ENCODE measurements around the gene NTRK2.

Gene NTRK2

DNA sequence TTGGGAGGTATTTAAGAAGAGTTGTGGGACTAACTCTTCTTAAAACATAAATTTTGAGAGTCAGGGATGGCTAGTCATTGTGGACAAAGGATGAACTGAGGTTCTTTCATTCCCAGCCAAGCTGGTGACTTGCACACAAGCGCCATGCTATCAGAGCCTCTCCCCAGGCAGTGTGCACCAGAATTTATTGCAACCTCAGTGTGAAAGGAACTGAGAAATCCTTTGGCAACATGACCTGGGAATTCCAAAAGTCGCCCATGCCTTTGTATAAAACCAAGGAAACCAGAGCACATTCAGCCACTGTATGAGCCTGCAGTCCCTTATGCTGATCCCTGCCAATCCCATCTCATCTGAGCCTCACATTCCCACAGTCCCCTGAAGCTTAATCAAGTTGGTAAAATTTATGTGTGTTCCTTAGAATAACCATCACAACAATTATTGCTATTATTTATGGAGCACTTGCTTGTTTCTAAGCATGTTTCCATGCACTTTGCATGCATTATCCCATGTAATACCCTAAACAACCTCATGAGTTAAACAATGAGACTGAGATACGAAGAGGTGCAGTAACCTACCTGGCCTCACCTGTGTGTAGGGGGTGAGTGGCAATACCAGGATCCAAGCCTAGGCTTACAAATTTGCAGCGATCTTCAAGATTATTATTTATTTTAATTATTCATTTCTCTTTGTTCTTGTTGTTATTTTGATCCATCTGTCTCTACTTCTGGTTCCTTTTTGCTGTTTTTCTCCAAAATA lies 116.4 kb downstream of the NTRK2 start:
- no peak for DNase-seq

- DNase-seq = no peak
These were observed 119.4 kb downstream of the NTRK2 start for GRCh38 chr9:84788803-84789462.

- no peak for DNase-seq
These were observed 119.9 kb downstream of the NTRK2 start for GRCh38 chr9:84789463-84789830.

GRCh38 chr9:84791643-84792042 lies 122.1 kb downstream of the NTRK2 start:
- no peak for DNase-seq

DNA sequence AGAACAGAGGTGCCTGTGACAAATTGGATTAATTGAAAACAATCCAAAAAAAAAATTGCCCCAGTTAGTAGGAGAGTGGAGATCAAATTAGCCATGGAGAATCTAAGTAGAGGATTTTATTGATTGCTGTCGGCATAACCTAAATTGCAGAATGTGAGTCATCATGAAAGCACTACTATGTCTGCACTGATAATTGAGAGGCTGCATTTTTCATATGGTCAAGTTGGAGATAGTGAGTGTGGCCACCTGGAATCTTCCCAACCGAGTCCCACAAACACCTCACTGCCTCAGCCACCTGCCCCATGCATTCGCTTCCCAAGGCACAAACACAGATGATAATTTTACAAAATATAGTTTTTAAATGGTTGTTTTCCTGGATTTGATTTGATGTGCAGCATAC lies 123.7 kb downstream of the NTRK2 start:
- no peak for DNase-seq

GRCh38 chr9:84794981-84795637 lies 125.6 kb downstream of the NTRK2 start:
- no peak for DNase-seq

DNA sequence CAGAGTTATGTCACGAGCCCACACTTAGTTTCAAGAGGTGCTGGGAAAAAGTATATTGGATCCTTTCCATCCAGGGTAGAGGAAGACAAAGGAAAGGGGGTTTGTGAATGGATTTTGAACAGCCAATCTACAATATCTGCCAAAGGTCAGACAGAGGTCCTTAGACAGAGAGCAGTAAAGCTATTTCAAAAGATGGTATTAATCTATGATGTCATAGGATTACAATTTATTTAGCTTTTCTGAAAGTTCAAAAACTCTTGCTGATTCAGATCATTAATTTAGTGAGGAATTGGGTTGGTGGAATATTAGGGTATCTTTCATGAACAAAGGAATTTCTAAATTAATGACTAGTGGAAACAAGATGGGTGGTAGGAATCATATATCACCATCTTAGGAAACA lies 126.9 kb downstream of the NTRK2 start:
- no peak for DNase-seq

- DNase-seq = no peak
These were observed 129.7 kb downstream of the NTRK2 start for GRCh38 chr9:84799251-84799650.

DNA sequence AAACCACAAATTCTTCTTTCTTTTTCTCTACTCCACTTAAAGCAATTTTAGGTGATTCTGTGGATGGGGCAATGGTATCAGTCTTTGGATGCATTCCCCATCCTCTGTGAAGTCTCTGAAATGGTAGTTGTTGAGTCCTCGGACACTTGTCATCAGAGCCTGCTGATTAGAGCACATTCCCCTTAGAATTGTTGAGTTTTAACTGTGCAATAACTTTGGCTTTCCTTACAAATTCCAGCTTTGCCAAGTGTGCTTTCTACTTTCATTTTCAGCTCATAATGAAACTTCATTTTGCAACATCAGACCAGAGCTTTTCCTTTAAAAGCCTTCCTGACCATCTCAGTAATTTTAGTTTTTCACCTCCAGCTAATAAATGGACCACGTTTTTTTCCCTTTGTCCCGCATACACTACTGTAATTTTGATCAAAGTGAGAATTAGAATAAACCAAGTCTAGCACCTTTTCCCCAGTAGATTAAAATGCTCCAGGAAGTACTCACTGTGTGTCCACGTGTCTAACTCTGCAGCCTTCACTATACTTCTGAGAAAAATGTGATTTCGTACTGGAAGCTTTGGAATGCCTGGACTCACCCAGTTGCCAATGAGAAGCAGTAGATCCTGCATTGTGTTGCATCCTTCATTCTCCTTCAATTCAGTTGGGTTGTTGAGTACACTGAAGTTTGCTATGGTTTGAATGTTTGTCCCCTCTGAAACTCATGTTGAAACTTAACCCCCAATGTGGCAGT lies 135.6 kb downstream of the NTRK2 start:
- DNase-seq = no peak

DNA sequence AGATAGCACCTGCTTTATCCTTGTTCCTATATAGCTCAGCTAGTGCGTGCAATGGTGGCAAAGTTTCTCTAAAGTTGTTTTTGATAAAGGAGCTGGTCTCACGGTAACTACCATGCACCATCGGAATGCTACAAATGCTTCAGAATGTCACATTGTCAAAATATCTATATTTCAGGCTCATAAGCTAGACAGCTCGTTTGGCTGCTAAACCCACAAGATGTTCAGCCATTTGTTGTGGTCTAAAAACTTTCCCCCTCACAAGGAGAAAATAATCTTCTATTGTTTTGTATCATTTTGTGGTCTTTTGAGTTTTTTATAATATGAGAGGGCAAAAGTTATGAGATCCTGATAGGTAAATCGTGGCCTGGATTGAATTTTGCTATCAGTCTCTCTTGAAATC lies 137.9 kb downstream of the NTRK2 start:
- DNase-seq = no peak

DNA sequence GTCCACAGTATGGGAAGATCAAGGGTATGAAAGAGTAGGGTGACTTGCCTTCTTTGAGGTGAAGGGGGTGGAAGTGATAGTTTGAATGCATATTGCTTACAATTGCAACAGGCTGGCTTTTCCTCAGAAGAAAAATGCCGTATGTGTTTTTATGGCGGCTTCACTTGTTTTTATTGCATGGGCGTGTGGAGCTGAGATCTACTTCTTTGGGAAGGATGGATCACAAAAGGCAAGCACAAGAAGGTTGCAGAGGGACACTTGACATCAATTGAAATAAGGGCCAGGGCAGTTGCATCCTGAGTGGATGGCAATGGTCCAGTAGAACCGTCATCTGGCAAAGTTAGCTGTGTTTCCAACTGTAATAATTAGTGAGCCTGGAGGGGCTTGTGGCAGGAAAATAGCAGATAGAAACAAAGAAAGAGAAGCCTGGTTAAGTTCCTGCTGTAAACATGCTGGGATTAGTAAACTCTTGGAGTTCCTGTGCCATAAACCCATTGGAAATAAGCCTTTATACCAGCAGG lies 138.4 kb downstream of the NTRK2 start:
- no peak for DNase-seq

GRCh38 chr9:84808416-84808815 lies 138.9 kb downstream of the NTRK2 start:
- DNase-seq = no peak

- DNase-seq = no peak
These were observed 141.7 kb downstream of the NTRK2 start for GRCh38 chr9:84811072-84811750.

- DNase-seq = no peak
These were observed 142.2 kb downstream of the NTRK2 start for GRCh38 chr9:84811751-84812074.

- DNase-seq = no peak
These were observed 142.8 kb downstream of the NTRK2 start for GRCh38 chr9:84812355-84812754.

DNA sequence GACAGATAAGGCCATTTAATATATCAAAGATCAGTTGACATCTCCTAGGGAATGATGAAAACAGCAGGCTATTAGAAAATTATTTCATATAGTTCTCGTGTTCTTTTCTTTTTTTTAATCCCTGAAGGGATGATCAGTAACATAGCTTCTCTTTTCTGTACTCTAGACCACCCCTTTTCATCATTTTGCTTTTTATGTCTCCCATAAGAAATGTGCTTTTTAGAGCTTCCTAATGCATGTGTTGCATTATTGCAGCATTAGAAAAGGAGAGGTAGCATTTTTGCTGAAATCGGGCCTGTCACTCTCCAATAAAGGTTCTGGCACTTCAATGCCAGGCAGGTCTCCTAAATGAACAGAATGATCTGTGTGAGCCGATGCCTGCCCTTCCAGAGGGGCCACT lies 143.3 kb downstream of the NTRK2 start:
- no peak for DNase-seq

- no peak for DNase-seq
These were observed 146.0 kb downstream of the NTRK2 start for GRCh38 chr9:84815554-84815953.

GRCh38 chr9:84817038-84817437 lies 147.5 kb downstream of the NTRK2 start:
- no peak for DNase-seq

DNA sequence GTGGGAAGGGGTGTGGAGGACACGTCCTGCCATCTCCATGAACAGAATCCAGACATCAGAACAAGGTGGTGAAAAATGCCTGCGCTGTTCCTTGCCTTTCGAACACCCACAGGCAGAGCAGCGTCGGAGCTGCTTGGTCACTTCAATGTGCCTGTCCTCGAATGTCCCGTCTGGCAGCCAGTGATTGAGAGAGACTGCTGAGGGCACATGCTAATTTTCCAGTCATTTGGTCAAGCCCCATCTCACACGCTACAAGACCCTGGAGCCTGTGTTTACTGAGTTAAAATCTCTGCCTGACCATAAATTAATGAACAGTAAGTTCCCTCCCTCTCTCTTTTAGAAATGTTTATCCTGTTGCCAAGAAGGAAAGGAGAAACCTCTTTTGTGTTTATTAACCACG lies 149.3 kb downstream of the NTRK2 start:
- DNase-seq = no peak

GRCh38 chr9:84819491-84819991 lies 150.0 kb downstream of the NTRK2 start:
- DNase-seq = no peak

DNA sequence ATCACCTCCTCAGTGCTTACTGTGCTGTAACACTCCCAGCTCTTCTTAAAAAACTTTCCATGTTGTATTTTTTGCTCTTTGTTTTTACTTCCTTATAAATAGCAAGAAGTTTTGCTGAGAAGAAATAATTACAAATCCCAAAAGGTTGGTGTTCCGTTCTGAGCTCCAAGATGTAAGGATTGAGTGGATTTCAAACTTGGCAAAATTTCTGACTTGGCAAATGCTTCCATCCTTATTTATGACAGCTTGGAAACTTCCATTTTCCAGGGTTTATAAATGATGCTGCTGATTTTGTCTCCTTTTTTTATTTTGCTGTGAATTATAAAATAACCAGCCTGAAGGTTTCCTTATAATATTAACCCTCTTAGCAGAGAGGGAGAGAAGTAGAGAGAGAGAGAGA lies 151.9 kb downstream of the NTRK2 start:
- DNase-seq = no peak

DNA sequence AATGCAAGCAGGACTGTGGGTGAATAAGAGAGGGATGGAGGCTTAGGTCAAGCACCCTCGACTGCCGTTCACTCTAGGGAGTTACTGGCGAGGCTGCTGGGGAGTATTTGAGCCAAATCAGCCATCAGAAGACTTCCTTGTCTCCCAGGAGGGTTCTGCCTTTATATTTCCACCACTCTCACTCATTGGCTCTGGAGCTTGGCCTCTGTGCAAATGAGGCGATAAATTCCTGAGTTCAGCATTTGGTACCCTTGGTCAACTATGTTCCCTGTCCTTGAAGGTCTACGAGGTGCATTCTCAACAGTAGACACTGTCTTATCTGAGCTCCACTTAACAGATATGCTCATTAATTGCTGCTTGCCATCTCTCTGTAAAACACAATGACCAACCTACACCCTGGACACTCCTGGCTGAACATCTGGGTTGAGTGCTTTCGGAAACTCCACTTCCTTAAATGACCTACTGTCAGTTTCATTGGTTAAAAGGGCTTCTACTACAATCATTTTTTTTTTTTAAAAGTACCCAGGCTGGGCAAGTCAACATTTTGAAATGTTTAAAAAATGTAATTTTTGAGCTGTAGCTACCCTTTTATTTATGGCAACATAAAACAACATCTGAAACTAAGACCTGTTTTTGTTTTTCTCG lies 153.2 kb downstream of the NTRK2 start:
- no peak for DNase-seq
